ENCODE data around the gene STEAP1B. TPM values are rescaled to one million over a fixed set of nuclear protein-coding genes. Genes with fewer than 3 reads are reported as not detected.

Gene STEAP1B
- polyA plus RNA-seq, 6 donors from 2014 or later, result 5.3 to 37.3 (median 30.2) TPM

DNA sequence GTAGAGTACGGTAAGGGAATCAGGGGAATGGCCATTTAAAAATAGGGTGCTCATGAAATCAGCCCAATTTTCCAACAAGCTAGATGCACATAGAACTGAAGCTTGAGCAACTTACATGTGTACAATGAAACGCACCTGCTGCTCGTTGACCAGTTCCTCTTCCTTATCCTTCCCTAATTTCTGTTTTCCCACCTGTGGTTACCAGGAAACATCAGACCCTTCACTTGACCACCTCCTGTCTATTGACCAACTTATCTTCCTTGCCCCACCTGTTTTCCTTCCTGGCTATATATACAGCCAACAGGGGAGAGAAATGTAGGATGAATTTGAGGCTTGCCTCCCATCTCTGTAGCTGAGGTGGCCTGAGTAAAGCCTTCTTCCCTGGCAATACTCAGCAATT lies 105.2 kb downstream of the STEAP1B start:
- no peak overlapping the region for H3K27ac Mint-ChIP-seq
- ATAC-seq (ENCODE audit: low read depth in 2 of 2), result no peak
- DNase-seq, result no peak
- H3K27me3 Mint-ChIP-seq, result no peaks in the 10 kb centered on the region
- H3K36me3 Mint-ChIP-seq, result peaks cover 0 to 4% of the 10 kb centered on the region in 2 donors
- peaks cover 0 to 6% (median 4%) of the 10 kb centered on the region in 3 donors for H3K4me1 Mint-ChIP-seq
- H3K4me3 Mint-ChIP-seq, result no peak overlapping the region
- H3K9me3 Mint-ChIP-seq, result no peaks in the 10 kb centered on the region

DNA sequence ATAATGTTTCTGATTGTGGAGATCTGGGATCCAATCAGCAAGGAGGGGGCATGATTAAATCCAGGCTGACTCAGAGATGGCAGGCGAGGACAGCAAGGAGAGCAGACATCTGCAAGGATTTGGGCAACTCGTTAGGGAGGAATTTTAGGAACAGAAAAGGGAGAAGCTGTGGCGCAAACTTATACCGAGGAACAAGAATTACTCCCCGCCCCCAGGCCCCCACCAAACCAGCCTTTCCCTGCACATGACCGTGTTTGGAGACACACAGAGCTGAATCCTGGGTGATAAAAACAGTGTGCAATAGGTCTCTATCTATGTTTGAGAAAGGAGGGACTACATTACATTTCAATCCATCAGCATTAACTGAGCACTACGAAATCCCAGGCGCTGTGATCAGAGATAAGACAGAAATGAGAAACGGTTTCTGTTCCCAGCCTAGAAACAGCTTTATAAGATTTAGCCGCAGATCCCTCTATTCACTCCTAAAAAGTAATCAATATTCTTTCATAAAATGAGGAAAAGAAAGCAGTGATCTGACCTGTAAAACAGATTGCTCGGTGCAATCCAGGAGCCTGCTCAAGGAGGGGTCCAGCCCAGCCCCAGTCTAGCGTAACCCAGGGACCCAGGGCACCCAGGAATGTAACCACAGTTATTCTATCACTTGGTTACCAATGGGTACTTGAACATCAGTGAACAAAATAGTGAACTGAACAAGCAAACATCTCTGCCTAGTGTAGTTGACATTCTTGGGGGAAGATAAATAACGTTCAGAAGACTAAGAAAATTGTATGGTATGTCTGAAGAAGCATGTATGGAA lies 105.9 kb downstream of the STEAP1B start:
- Mint-ChIP-seq H3K27me3 (no peaks in the 10 kb centered on the region), H3K36me3 (peaks cover 0 to 4% of the 10 kb centered on the region in 2 donors), H3K27ac (no peak overlapping the region), H3K4me3 (no peak overlapping the region), H3K9me3 (no peaks in the 10 kb centered on the region), H3K4me1 (peaks cover 0 to 6% (median 4%) of the 10 kb centered on the region in 3 donors)
- no peak for ATAC-seq (ENCODE audit: low read depth in 2 of 2)
- no peak for DNase-seq

DNA sequence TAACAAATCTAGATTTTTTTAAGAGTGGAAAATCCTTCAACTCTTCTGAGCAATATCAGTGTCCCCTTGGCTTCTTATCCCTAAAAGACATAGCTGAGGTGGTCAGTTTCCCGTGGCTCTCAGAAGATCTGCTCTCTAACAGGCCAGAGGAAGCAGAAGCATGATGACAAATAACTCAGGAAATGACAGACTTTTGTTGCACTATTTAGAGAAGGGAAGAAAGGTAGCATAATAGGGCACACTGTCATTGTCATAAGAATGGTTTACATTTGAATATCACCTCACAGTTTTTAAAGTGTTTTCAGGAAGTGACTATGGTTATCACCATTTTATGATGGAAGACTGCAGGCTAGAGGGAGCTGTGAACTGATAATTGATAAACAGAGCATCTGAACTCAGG lies 109.5 kb downstream of the STEAP1B start:
- ATAC-seq (ENCODE audit: low read depth in 2 of 2), result peak in 1 of 2 donors; percentile 28
- Mint-ChIP-seq H3K4me3 (no peak overlapping the region), H3K27me3 (peaks cover 4 to 8% (median 5%) of the 10 kb centered on the region in 3 donors), H3K9me3 (no peaks in the 10 kb centered on the region), H3K4me1 (peaks cover 4 to 11% (median 8%) of the 10 kb centered on the region in 3 donors), H3K27ac (peak overlapping the region in 1 of 6 donors; percentile 24), H3K36me3 (no peaks in the 10 kb centered on the region)
- DNase-seq, result no peak

- Mint-ChIP-seq H3K9me3 (no peaks in the 10 kb centered on the region), H3K4me3 (no peak overlapping the region), H3K4me1 (peaks cover 4 to 11% (median 8%) of the 10 kb centered on the region in 3 donors), H3K36me3 (no peaks in the 10 kb centered on the region), H3K27me3 (peaks cover 4 to 9% (median 5%) of the 10 kb centered on the region in 3 donors), H3K27ac (no peak overlapping the region)
- DNase-seq, result no peak
- ATAC-seq (ENCODE audit: low read depth in 2 of 2), result no peak
Observed at GRCh38 chr7:22389892-22390291, 110.1 kb downstream of the STEAP1B start.

- DNase-seq (no peak), ATAC-seq (ENCODE audit: low read depth in 2 of 2) (no peak)
- H3K36me3 Mint-ChIP-seq, result no peaks in the 10 kb centered on the region
- H3K27me3 Mint-ChIP-seq, result peaks cover 4 to 9% (median 5%) of the 10 kb centered on the region in 3 donors
- no peak overlapping the region for H3K4me3 Mint-ChIP-seq
- peaks cover 4 to 11% (median 8%) of the 10 kb centered on the region in 3 donors for H3K4me1 Mint-ChIP-seq
- H3K9me3 Mint-ChIP-seq, result no peaks in the 10 kb centered on the region
- H3K27ac Mint-ChIP-seq, result no peak overlapping the region
Observed at GRCh38 chr7:22387583-22387982, 112.4 kb downstream of the STEAP1B start.

DNA sequence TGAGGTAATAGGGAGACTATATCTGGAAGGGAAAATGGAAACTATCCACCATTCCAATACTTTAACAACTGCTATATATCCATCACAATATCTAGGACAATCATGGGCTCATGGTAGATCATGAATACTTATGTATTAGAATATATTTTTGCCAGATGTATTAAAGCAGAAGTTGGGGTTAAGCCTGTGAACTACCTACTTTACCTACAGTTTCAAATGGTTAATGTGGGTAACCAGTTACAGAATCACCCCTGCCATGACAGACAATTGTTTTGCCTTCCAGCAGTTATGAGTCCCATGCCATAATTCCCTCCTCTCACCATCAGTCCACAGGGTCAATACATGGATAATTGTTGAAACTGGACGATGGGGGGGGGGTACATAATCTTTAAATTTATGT lies 113.1 kb downstream of the STEAP1B start:
- Mint-ChIP-seq H3K27me3 (peaks cover 4 to 9% (median 5%) of the 10 kb centered on the region in 3 donors), H3K9me3 (no peaks in the 10 kb centered on the region), H3K27ac (no peak overlapping the region), H3K4me1 (peaks cover 4 to 11% (median 8%) of the 10 kb centered on the region in 3 donors), H3K4me3 (no peak overlapping the region), H3K36me3 (no peaks in the 10 kb centered on the region)
- DNase-seq (no peak), ATAC-seq (ENCODE audit: low read depth in 2 of 2) (peak; percentile 43 to 48)

- Mint-ChIP-seq H3K27ac (no peak overlapping the region), H3K4me3 (no peak overlapping the region), H3K4me1 (peaks cover 4 to 11% (median 8%) of the 10 kb centered on the region in 3 donors), H3K9me3 (no peaks in the 10 kb centered on the region), H3K36me3 (no peaks in the 10 kb centered on the region), H3K27me3 (peaks cover 4 to 9% (median 7%) of the 10 kb centered on the region in 3 donors)
- DNase-seq (no peak), ATAC-seq (ENCODE audit: low read depth in 2 of 2) (no peak)
Observed at GRCh38 chr7:22386206-22386858, 113.7 kb downstream of the STEAP1B start.

DNA sequence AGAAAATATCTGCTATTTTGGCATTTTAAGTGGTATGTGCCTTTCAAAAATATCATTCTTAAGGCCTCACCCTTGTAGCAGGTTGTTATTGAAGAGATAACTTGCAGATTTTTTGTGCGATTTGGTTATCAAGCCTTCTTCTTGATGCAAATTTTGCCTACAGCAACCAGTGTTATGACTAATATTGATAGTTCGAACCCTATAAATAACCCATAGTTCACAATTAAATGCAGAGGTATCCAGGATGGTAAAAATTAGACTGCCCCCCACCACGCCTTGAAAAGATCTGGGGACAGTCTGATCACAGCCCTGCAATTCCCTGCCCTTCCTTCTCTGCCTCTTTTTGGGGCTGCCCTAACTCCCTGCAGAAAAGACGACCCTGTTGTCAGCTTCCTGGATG lies 114.7 kb downstream of the STEAP1B start:
- H3K4me1 Mint-ChIP-seq, result peaks cover under 1 to 8% (median 6%) of the 10 kb centered on the region in 3 donors
- H3K4me3 Mint-ChIP-seq, result no peak overlapping the region
- no peak overlapping the region for H3K27ac Mint-ChIP-seq
- H3K36me3 Mint-ChIP-seq, result no peaks in the 10 kb centered on the region
- no peaks in the 10 kb centered on the region for H3K9me3 Mint-ChIP-seq
- DNase-seq (no peak), ATAC-seq (ENCODE audit: low read depth in 2 of 2) (no peak)
- peaks cover 4 to 14% (median 9%) of the 10 kb centered on the region in 3 donors for H3K27me3 Mint-ChIP-seq

- Mint-ChIP-seq H3K27ac (no peak overlapping the region), H3K4me3 (no peak overlapping the region), H3K27me3 (peaks cover 0 to 14% (median 0%) of the 10 kb centered on the region in 3 donors), H3K9me3 (no peaks in the 10 kb centered on the region), H3K36me3 (no peaks in the 10 kb centered on the region), H3K4me1 (peaks cover 0 to 4% (median 0%) of the 10 kb centered on the region in 3 donors)
- ATAC-seq (ENCODE audit: low read depth in 2 of 2), result no peak
- DNase-seq, result no peak
Observed at GRCh38 chr7:22380333-22380732, 119.7 kb downstream of the STEAP1B start.

GRCh38 chr7:22378199-22378980 lies 121.6 kb downstream of the STEAP1B start:
- Mint-ChIP-seq H3K36me3 (no peaks in the 10 kb centered on the region), H3K27ac (no peak overlapping the region), H3K27me3 (peaks cover 0 to 14% (median 0%) of the 10 kb centered on the region in 3 donors), H3K4me1 (peaks cover 0 to 4% (median 0%) of the 10 kb centered on the region in 3 donors), H3K9me3 (no peaks in the 10 kb centered on the region), H3K4me3 (no peak overlapping the region)
- ATAC-seq (ENCODE audit: low read depth in 2 of 2) (no peak), DNase-seq (no peak)

DNA sequence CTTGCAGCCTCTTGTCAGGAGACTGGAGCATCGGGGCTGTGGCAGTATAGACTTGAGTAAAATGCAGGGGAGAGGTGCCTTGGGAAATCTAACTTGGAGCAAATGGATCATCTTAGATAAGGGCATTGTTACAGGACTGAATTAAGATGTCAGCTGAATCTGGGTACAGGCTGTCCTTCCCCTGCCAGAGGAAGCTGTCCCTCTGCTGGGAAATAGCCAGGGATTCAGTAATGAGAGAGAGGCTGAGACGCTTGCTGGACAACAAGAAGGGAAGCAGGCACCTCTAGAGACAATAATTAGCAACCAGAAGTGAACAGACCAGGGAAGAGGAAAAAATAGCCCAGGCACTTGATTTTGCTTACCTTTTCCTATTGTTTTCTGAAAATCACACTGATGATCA lies 122.3 kb downstream of the STEAP1B start:
- Mint-ChIP-seq H3K9me3 (no peaks in the 10 kb centered on the region), H3K4me1 (peaks cover 0 to 4% (median 0%) of the 10 kb centered on the region in 3 donors), H3K36me3 (no peaks in the 10 kb centered on the region), H3K27ac (no peak overlapping the region), H3K4me3 (no peak overlapping the region), H3K27me3 (peaks cover 0 to 14% (median 0%) of the 10 kb centered on the region in 3 donors)
- no peak for DNase-seq
- ATAC-seq (ENCODE audit: low read depth in 2 of 2), result no peak

DNA sequence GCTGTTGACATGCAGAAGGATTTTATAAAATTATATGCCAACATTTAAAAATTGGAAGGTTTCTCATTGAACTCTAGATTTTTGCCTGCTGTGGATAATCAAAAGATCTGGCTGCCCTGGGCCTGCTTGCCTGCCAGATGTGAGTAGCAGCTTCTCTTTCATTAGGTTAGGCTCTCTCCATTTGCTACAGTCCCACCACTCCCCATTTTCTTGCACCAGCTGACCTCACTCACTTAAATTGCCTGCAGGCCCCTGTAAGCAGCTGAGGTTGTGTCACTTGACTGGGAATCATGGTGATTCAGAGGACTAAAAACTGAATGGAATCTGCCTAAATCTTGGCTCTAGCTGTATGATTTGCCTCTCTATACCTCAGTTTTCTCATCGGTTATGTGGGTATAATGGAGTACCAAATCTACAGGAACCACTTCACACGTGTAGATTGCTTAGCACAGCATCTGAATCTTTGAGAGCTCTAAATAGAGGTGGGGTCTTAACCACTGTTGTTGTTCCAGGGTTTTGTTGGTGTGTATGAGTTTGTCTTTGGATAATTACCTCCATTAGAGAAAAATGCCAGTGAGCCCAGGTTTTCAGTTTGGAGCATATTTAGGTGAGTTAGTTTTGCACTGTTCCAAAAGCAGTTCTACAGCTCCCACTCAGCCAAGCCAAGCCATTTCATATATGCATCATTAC lies 124.5 kb downstream of the STEAP1B start:
- ATAC-seq (ENCODE audit: low read depth in 2 of 2), result no peak
- Mint-ChIP-seq H3K4me3 (no peak overlapping the region), H3K36me3 (no peaks in the 10 kb centered on the region), H3K4me1 (peaks cover 0 to 4% (median 0%) of the 10 kb centered on the region in 3 donors), H3K27ac (peak overlapping the region in 1 of 6 donors; percentile 21), H3K9me3 (no peaks in the 10 kb centered on the region), H3K27me3 (peaks cover 0 to 6% (median 0%) of the 10 kb centered on the region in 3 donors)
- no peak for DNase-seq

- H3K4me1 Mint-ChIP-seq, result no peaks in the 10 kb centered on the region
- no peak for ATAC-seq (ENCODE audit: low read depth in 2 of 2)
Observed at GRCh38 chr7:22373911-22374310, 126.1 kb downstream of the STEAP1B start.

More at GRCh38 chr7:22373911-22374310, 126.1 kb downstream of the STEAP1B start:
- Mint-ChIP-seq H3K9me3 (no peaks in the 10 kb centered on the region), H3K4me3 (no peak overlapping the region), H3K27ac (no peak overlapping the region), H3K27me3 (peaks cover 0 to 9% (median 0%) of the 10 kb centered on the region in 3 donors), H3K36me3 (no peaks in the 10 kb centered on the region)
- no peak for DNase-seq
